Measurements from ENCODE around the gene ACO2. TPM values are rescaled to one million over a fixed set of nuclear protein-coding genes. Genes with fewer than 3 reads are reported as not detected.

ACO2 gene
- total RNA-seq, 1 experiment from 2014 or later = 71.5 TPM

- no peak for DNase-seq (ENCODE audit: low read depth, low spot score)
- TSS peak; percentile 56 for BruUV-seq (replicated peaks)
- ChIA-PET CTCF (no interaction called here), POLR2A (interaction anchor here (0.8 kb wide), 1 partner anchor 23 kb away, joined by 6 read pairs; no protein-coding TSS in a partner anchor)
- Histone ChIP-seq H3K4me3 (ENCODE audit: low read depth in 2 of 2, low read length in 2 of 2) (no peak overlapping the region), H3K4me1 (ENCODE audit: control insufficient read depth, insufficient read depth, low read length) (no peaks in the 10 kb centered on the region), H3K36me3 (ENCODE audit: control insufficient read depth, insufficient read depth, low read length) (no peaks in the 10 kb centered on the region), H3K27me3 (ENCODE audit: control insufficient read depth, insufficient read depth, low read length) (no peaks in the 10 kb centered on the region), H3K27ac (ENCODE audit: low read length) (no peak overlapping the region), H3K9me3 (ENCODE audit: control insufficient read depth, insufficient read depth, low read depth, low read length) (no peaks in the 10 kb centered on the region)
- intact Hi-C loops (cut with micrococcal nuclease; ENCODE audit: unreplicated experiment) = no loop called here
- TF ChIP-seq REST (IDR thresholded peaks at IDR 0.05; ENCODE audit: insufficient read depth in 1 of 2, low read depth in 2 of 2, low read length in 1 of 2) (no peak), SIN3A (IDR thresholded peaks at IDR 0.05; ENCODE audit: borderline replicate concordance, insufficient read depth, low read depth, low read length) (no peak), TCF7L2 (IDR thresholded peaks at IDR 0.05; ENCODE audit: low read depth, low read length) (no peak), POLR2AphosphoS5 (IDR thresholded peaks at IDR 0.05; ENCODE audit: low read depth, low read length) (no peak)
- TF ChIP-seq, protein P1, sequence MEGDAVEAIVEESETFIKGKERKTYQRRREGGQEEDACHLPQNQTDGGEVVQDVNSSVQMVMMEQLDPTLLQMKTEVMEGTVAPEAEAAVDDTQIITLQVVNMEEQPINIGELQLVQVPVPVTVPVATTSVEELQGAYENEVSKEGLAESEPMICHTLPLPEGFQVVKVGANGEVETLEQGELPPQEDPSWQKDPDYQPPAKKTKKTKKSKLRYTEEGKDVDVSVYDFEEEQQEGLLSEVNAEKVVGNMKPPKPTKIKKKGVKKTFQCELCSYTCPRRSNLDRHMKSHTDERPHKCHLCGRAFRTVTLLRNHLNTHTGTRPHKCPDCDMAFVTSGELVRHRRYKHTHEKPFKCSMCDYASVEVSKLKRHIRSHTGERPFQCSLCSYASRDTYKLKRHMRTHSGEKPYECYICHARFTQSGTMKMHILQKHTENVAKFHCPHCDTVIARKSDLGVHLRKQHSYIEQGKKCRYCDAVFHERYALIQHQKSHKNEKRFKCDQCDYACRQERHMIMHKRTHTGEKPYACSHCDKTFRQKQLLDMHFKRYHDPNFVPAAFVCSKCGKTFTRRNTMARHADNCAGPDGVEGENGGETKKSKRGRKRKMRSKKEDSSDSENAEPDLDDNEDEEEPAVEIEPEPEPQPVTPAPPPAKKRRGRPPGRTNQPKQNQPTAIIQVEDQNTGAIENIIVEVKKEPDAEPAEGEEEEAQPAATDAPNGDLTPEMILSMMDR (IDR thresholded peaks at IDR 0.05) = no peak
- ATAC-seq = no peak
- in situ Hi-C loops (cut with HindIII; ENCODE audit: low pct_unique_long_range_greater_than_20kb, low sequenced_read_pairs) = no loop called here
Measured at GRCh38 chr22:41498303-41498835, 29.5 kb downstream of the ACO2 start.

DNA sequence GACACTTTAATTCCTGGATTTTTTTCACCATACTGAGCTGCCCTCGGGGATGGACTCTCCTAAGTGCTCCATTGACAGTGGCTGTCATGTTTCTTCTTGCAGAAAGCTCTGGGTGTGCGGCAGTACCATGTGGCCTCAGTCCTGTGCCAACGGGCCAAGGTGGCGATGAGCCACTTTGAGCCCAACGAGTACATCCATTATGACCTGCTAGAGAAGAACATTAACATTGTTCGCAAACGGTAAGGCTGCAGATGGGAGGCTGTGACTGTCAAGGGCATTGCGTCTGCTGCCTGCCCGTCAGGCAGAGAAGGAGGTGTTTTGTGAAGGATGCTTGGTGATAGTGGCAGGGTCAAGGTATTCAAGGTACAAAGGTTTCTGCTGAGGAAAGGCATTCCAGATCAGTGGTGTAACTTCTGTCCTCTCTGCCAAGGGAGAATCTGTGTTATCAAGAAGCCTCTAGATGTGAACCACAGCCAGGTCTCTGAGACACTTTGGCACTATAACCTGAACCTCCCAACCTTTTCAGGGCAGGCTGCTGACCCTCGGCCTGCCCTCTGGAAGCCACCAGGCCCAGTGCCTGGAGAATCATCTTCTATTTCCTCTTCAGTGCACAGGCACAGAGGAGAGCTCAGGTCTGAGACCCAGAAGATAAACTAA lies 30.8 kb downstream of the ACO2 start:
- no peak for DNase-seq (ENCODE audit: low read depth, low spot score)
- intact Hi-C loops (cut with micrococcal nuclease; ENCODE audit: unreplicated experiment) = no loop called here
- H3K27me3 ChIP-seq (ENCODE audit: control insufficient read depth, insufficient read depth, low read length) = no peaks in the 10 kb centered on the region
- in situ Hi-C loops (cut with HindIII; ENCODE audit: low pct_unique_long_range_greater_than_20kb, low sequenced_read_pairs) = no loop called here
- H3K36me3 ChIP-seq (ENCODE audit: control insufficient read depth, insufficient read depth, low read length) = no peaks in the 10 kb centered on the region
- no peak overlapping the region for H3K4me3 ChIP-seq (ENCODE audit: low read depth in 2 of 2, low read length in 2 of 2)
- no peak for TF ChIP-seq REST (IDR thresholded peaks at IDR 0.05; ENCODE audit: insufficient read depth in 1 of 2, low read depth in 2 of 2, low read length in 1 of 2)
- TF ChIP-seq TCF7L2 (IDR thresholded peaks at IDR 0.05; ENCODE audit: low read depth, low read length) = no peak
- no peak for TF ChIP-seq SIN3A (IDR thresholded peaks at IDR 0.05; ENCODE audit: borderline replicate concordance, insufficient read depth, low read depth, low read length)
- no peak for TF ChIP-seq POLR2AphosphoS5 (IDR thresholded peaks at IDR 0.05; ENCODE audit: low read depth, low read length)
- TF ChIP-seq, protein P1 (IDR thresholded peaks at IDR 0.05) = no peak
- ChIA-PET POLR2A (interaction anchor here (0.8 kb wide), 1 partner anchor 25 kb away, joined by 6 read pairs; no protein-coding TSS in a partner anchor), CTCF (no interaction called here)
- no TSS peak for BruUV-seq (replicated peaks)
- no peaks in the 10 kb centered on the region for H3K4me1 ChIP-seq (ENCODE audit: control insufficient read depth, insufficient read depth, low read length)
- no peak for ATAC-seq
- no peak overlapping the region for H3K27ac ChIP-seq (ENCODE audit: low read length)
- H3K9me3 ChIP-seq (ENCODE audit: control insufficient read depth, insufficient read depth, low read depth, low read length) = no peaks in the 10 kb centered on the region
